DMS153 (cell line): ENCODE data around the gene ASCC1.
"Not testable (repeated sequence)": the region's sequence is repeated elsewhere in the genome, so short reads cannot be mapped to it uniquely, and the experiment has no call there.

Source experiments
- DNase-seq: peaks from one replicate; lab custom pipeline; 2025; lab: John Stamatoyannopoulos, UW

The ASCC1 gene

GRCh38 chr10:72124989-72125388, 91.1 kb downstream of the ASCC1 start:
- DNase-seq = no peak

DNA sequence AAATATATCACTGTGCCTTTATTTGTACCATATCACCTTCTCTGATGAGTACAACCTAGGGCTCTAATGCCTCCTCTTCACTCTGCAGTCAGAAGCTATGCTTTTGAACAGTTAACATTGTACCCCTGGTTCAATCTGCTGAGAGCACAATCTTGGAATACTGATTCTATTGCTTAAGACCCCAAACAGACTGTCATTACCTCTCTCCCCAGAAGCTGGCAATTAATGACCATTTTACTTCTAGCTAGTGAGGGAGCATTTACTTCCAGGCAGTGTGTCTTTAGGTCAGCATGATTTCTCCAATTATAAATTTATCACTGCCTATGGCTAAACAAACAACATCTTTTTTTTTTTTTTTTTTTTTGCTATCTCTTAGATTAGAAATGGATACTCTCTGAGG, 91.7 kb downstream of the ASCC1 start:
- no peak for DNase-seq

- DNase-seq = no peak
Observed at GRCh38 chr10:72123616-72124015, 92.5 kb downstream of the ASCC1 start.

DNA sequence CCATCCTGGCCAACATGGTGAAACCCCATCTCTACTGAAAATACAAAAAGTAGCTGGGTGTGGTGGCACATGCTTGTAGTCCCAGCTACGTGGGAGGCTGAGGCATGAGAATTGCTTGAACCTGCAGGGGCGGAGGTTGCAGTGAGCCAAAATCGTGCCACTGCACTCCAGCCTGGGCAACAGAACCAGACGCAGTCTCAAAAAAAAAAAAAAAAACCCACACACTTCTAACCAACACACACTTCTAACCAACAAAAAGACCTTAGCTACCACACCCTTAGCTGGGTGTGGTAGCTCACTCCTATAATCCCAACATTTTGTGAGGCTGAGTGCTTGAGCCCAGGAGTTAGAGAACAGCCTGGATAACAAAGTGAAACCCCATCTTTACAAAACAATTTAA, 93.9 kb downstream of the ASCC1 start:
- no peak for DNase-seq

GRCh38 chr10:72121389-72121788, 94.7 kb downstream of the ASCC1 start:
- no peak for DNase-seq

DNA sequence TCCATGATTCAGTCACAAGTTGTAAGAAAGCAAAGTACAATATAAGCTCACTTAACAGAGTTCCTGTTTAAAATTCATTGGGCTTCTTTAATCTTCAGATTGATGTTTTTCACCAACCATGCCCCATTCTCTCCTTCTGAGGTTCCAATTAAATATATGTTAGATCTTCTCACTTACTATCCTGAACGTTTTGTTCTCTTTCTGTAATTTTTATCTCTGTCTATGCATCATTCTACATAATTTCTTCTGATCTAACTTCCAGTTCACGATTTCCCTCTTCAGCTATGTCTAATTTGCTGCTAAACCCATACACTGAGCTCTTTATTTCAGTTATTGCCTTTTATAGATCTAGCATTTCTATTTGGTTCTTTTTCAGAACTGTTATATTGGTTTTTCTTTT, 99.7 kb downstream of the ASCC1 start:
- no peak for DNase-seq

- no peak for DNase-seq
Observed at GRCh38 chr10:72114706-72115450, 101.2 kb downstream of the ASCC1 start.

DNA sequence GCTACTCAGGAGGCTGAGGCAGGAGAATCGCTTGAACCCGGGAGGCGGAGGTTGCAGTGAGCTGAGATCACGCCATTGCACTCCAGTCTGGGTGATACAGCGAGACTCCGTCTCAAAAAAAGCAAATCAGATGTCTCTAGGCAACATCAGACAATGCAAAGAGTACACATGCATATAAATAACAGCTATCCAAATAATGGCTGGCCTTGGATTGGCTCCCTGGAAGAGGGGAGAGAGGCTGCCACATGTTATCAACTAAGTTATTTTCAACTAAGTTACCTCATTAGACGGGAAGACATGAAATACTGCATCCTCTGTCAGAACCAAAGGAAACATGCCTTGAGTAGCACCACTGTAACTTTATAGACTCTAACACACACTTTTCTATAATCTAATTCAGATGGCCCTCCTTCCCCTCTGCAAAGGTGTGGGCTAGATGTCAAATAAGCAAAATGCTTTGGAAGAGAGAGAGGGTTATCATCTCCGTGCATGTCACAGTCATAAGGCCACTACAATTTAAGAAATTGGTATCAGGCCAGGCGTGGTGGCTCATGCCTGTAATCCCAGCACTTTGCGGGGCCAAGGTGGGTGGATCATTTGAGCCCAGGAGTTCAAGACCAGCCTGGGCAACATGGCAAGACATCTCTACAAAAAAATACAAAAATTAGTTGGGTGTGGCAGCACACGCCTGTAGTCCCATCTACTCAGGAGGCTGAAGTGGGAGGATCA, 105.2 kb downstream of the ASCC1 start:
- DNase-seq = no peak

DNA sequence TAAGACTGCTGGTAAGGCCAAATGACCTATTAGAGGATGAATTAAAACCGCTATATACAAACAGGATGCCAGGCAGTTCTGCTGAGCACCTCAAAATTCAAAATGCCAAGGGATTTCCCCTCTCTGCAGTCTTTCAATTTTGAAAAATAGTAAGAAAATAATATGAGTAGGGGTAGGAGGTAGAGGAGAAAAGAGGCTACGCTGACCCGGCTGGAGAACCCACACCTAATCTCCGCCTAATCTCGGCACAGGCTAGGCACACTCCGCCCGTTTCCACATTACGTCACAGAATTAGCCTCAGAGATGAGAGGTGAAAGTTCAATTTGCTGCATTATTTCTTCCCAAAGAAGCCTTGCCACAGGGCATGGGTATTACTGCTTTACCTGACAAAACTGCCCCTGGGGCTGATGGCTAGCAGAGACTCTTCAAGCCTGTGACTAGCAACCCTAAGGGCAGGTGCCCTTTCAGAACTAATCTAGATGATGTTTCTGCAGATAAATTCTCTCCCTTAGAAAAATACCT, 106.4 kb downstream of the ASCC1 start:
- DNase-seq = no peak

DNA sequence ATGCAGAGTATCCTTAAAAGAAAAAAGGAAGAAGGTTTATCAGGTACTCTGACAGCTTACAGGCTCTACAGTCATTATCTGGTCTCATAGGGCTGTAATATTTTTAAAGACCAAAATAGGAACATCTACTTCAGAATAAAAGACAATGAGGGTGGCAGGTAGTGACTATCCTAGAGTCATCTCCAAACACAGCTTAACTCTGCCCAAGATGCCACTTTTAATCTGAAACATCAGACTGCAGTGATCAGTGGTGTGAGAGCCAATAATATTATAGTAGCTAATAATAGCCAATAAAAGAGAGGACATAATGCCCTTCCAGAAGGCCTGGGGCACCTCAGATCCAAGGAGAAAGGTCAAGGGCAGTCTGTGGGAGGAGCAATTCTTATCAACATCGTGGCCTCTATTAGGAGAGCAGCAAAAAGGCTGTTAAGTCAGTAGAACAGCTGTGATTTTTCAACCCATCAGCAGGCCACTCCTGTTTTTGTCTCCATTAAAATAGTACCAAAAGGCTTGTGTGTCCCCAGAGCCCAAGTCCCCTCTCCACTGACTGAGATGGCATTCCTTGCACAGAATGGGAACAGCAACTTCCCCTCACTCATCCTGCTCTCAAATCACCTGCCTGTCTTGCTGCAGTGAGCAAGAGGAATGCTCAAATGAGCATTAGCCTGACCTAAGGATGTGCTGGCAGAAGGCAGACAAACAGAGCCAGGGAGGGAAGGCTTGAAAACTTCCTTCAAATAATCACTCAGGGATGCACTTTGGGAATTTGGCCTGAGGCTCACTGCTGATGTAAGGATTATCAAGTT, 107.0 kb downstream of the ASCC1 start:
- no peak for DNase-seq

DNA sequence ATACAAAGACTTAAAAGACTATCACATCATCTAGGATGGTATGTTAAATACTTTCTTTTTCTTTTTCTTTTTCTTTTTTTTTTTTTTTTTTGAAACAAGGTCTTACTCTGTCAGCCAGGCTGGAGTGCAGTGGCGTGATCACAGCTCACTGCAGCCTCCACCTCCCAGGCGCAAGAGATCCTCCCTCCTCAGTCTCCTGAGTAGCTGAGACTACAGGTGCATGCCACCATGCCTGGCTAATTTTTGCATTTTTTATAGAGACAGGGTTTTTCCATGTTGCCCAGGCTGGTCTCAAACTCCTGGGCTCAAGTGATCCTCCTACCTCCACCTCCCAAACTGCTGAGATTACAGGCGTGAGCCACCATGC, 108.1 kb downstream of the ASCC1 start:
- DNase-seq = not testable (repeated sequence)

GRCh38 chr10:72107325-72108003, 108.6 kb downstream of the ASCC1 start:
- no peak for DNase-seq

DNA sequence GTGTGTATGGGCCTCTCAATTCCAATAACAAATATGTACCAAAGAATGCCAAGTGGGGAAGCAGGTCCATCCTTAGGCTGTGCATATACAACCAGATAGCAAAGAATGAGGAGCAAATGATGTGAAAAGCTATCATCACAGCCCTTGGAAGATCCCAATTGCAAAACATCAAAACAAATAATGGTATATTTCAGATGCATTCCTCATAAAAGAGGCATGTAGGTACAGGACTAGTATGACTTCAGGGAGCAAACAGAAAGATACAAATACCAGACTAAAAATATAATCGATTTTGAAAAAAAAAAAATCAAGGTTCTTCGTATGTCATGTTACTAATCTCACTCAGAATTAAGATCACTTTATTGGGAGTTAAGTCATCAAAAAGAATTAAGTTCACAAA, 109.2 kb downstream of the ASCC1 start:
- DNase-seq = no peak

DNA sequence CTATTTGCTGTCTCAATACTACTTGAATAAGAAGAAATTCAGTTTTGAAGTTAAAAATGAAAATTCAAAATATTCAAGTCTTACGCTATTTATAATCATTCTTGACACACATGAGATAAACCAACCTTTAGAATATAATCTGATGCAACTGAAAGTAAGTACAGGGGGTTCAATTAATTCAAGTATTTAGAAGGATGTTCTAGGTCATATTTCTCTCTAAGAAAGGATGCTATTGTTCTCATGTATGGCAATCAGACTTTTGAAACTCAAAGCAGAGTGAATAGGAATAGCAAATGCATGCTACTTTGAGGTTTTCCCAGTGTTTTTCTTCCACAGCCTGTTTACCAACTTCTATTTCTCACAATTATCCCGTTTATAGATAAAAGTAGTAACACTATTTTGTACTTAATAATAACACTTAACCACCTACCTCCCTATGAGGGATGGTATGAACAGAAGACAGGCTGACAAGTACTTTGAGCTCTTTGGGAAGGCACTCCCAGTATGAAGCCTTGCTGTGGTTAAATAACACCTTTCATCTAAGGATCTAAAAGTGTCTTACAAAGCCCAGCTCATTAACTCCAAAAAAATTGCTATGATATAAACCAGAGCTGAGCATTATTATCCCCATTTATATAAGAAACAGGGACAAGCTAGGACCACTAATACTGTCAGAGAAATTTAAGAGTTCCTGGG, 109.8 kb downstream of the ASCC1 start:
- no peak for DNase-seq

DNA sequence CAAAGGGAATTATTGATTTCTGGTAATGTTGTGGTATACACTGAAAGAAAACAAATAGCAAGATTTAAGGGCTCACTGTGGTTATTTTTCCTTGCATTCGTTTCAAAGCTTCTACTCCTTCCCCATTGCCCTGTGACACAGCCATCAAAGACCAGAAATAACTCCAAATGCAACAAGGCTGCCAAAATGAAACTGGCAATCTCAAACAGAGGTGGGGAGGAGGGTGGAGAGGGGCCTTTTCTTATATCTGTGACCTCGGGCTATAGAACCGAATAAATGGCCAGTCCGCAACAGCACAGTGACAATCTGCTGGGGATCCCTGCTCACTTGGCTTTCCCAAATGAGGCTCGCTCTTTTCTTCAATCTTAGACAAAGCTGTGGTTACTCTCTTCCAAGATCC, 110.4 kb downstream of the ASCC1 start:
- no peak for DNase-seq

GRCh38 chr10:72105098-72105475, 111.0 kb downstream of the ASCC1 start:
- DNase-seq = no peak

DNA sequence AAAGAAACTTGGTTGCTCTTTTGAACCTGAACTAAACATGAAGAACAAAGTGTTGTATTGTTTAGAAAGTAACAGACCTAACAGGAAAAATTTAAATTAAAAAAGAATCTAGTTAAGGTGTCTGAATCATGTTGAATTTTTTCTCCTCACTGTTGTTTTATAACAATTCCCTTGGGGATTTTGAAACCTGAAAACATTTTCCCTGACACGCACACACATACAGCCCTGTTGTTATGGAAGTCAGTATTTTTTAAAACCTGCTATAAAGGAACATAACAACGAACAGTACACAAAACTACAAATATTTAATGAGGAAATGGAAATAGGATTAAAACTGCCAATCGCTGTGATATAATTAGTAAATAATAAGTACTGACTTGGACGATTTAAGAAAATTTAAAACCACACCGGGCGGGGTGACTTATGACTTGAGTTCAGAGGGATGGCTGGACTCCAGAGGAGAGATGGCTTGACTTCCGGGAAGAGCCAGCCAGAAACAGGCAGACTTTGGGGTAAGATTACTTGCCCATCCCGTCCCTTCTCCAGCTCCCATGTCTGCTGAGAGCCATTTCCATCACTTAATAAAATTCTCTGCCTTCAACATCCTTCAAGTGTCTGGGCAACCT, 111.5 kb downstream of the ASCC1 start:
- DNase-seq = no peak

- DNase-seq = no peak
Observed at GRCh38 chr10:72099600-72099921, 116.5 kb downstream of the ASCC1 start.

GRCh38 chr10:72098836-72099599, 117.1 kb downstream of the ASCC1 start:
- DNase-seq = peak; percentile 19

GRCh38 chr10:72098301-72098835, 117.7 kb downstream of the ASCC1 start:
- no peak for DNase-seq
